ENCODE results near the gene TMA7B.

TMA7B gene

GRCh38 chr22:39932918-39933649 lies 27.1 kb upstream of the TMA7B start:
- TF ChIP-seq CTCF (IDR thresholded peaks at IDR 0.05; ENCODE audit: low read depth, low read length) = peak; percentile 78
- no peak overlapping the region for H3K4me3 ChIP-seq (ENCODE audit: low read depth, low read length)

- no peak for TF ChIP-seq CTCF (IDR thresholded peaks at IDR 0.05; ENCODE audit: low read depth, low read length)
- H3K4me3 ChIP-seq (ENCODE audit: low read depth, low read length) = no peak overlapping the region
Measured at GRCh38 chr22:39933741-39934140, 26.5 kb upstream of the TMA7B start.

DNA sequence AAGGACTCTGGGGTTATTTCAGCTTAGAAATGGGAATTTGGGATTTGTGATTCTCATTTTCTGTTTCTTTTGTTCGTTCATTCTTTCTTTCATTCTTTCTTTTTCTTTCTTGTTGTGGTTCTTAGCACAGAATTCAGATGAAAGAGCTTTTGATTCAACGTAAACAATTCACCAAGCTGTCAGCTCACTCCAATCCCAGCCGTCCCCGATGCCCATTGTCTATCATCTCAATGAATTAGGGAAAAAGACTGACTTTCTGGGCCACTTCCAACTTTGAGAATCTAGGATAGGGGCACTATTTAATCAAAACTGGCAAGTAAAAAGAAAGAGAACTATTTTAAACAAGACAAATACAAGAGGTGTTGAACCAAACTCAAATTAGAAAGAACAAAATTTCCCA lies 25.1 kb upstream of the TMA7B start:
- no peak overlapping the region for H3K4me3 ChIP-seq (ENCODE audit: low read depth, low read length)
- no peak for TF ChIP-seq CTCF (IDR thresholded peaks at IDR 0.05; ENCODE audit: low read depth, low read length)

- TF ChIP-seq CTCF (IDR thresholded peaks at IDR 0.05; ENCODE audit: low read depth, low read length) = no peak
- no peak overlapping the region for H3K4me3 ChIP-seq (ENCODE audit: low read depth, low read length)
Measured at GRCh38 chr22:39935612-39936011, 24.6 kb upstream of the TMA7B start.

DNA sequence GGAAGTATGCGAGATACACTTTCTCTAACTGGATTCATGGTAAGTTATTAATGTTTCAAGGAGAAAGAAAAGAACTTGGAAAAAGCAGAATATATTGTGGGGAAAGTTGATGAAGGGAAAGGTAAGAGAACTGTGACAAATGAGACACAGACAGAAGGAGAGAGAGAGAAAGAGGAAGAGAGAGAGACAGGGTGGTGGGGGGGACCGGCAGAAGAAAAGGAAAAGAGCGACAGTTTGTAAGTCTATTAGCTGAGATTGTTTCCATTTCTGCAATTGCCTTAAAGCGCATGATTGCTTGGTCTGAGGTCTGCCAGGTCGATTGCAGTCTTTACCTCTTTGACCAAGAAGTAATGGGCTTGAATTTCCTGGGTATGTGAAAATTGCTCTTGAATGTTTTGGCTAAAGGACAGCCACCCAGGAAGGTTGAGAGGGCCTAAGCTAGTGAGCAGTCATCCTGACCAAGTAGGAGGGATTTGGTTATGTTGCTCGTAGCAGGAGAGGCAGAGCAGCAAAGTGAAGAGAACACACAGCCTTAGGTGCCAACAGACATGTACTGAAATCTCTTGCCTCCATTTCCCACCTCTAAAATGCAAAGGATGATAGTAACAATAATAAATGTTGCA lies 23.6 kb upstream of the TMA7B start:
- no peak for TF ChIP-seq CTCF (IDR thresholded peaks at IDR 0.05; ENCODE audit: low read depth, low read length)
- no peak overlapping the region for H3K4me3 ChIP-seq (ENCODE audit: low read depth, low read length)

DNA sequence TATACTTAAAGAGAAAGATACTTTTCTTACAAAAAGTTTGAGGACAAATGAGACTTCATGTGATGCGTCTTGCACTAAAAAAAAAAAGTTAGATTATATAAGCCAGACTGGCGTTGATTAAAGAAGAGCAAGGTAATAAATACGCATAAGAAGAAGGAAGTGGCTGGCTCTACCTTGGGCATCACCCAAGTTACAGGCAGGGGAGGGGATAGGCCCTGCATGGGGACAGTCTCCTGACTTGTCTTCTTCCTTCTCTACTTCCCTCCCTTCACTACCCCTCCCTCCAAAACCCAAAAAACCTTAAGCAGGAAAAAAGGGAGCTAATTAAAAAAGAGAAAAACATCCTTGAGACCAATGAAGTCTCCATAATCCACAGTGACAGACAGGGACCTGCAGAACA lies 22.3 kb upstream of the TMA7B start:
- H3K4me3 ChIP-seq (ENCODE audit: low read depth, low read length) = no peak overlapping the region
- TF ChIP-seq CTCF (IDR thresholded peaks at IDR 0.05; ENCODE audit: low read depth, low read length) = no peak

GRCh38 chr22:39938509-39939111 lies 21.6 kb upstream of the TMA7B start:
- no peak overlapping the region for H3K4me3 ChIP-seq (ENCODE audit: low read depth, low read length)
- TF ChIP-seq CTCF (IDR thresholded peaks at IDR 0.05; ENCODE audit: low read depth, low read length) = no peak

Measured in WI38 (cell line).